Upper lobe of left lung (tissue), 6 donors: ENCODE measurements around the gene BAHD1. TPM values are rescaled to one million over a fixed set of nuclear protein-coding genes. Genes with fewer than 3 reads are reported as not detected.

Source experiments
- ATAC-seq, 2 donors: fragments of 200-7000 bp; cut with Tn5 transposase; one replicate each; pipeline ENCODE4 v1.9.1; 2022; ENCODE audit warnings: mild to moderate bottlenecking in 2 of 2, moderate library complexity in 2 of 2; ENCODE audit not compliant: low FRiP score in 2 of 2
- DNase-seq, 2 donors: peaks; one replicate each; pipeline ENCODE4 v3.0.0-alpha.2; 2019 to 2020
- H3K27ac ChIP-seq, 4 donors: fragments of 200-600 bp; sonication (generic); one replicate each; pipeline ENCODE4 v1.5.1; 2016 to 2019
- H3K27me3 ChIP-seq, 4 donors: fragments of 200-600 bp; sonication (generic); one replicate each; pipeline ENCODE4 v1.5.1; 2017 to 2019
- H3K36me3 ChIP-seq, 4 donors: fragments of 200-600 bp; sonication (generic); one replicate each; pipeline ENCODE4 v1.5.1; 2016 to 2019
- H3K4me1 ChIP-seq, 4 donors: fragments of 200-600 bp; sonication (generic); one replicate each; pipeline ENCODE4 v1.5.1; 2018 to 2019
- H3K4me3 ChIP-seq, 4 donors: fragments of 200-600 bp; sonication (generic); one replicate each; pipeline ENCODE4 v1.5.1; 2017 to 2019; ENCODE audit warnings: mild to moderate bottlenecking in 2 of 4, moderate library complexity in 1 of 4
- H3K9me3 ChIP-seq, 4 donors: fragments of 200-600 bp; sonication (generic); one replicate each; pipeline ENCODE4 v1.5.1; 2018 to 2019
- CTCF ChIP-seq, 6 experiments: fragments of 450-650 bp in 4 of 6; fragments of 200-600 bp in 2 of 6; sonication (generic) in 2 of 6; IDR thresholded peaks; one replicate each; pipeline ENCODE4 v1.5.1; 2016 to 2019; ENCODE audit warnings: antibody characterized with exemption in 6 of 6
- EP300 ChIP-seq, 4 donors: sonication (generic); formaldehyde crosslinking; IDR thresholded peaks; one replicate each; pipeline ENCODE4 v1.5.1; 2017; ENCODE audit warnings: antibody characterized with exemption in 4 of 4, control low read depth in 2 of 4
- POLR2A ChIP-seq, 4 donors: fragments of 450-650 bp; IDR thresholded peaks; one replicate each; pipeline ENCODE4 v1.5.1; 2016 to 2017; ENCODE audit warnings: antibody characterized with exemption in 4 of 4, mild to moderate bottlenecking in 2 of 4
- POLR2AphosphoS5 ChIP-seq, 2 donors: sonication (generic); formaldehyde crosslinking; IDR thresholded peaks; one replicate each; pipeline ENCODE4 v1.5.1; 2017; ENCODE audit warnings: antibody characterized with exemption in 2 of 2
- WGBS, 2 donors: methylation state at CpG; one replicate each; pipeline ENCODE4 v1.1.5; 2017 to 2018; 5-methylcytosine and 5-hydroxymethylcytosine counted together
- total RNA-seq, 6 donors: library from RNA; depleted of rRNA in 4 of 6; stranded (reverse); fragments of >200 nt in 4 of 6; gene quantifications; one replicate each; pipeline versions ENCODE4 v1.1.0 to v1.2.1, GENCODE V29; 2016 to 2021
- donor health status: DM: no; HTN: no; CAD: no; lungs with moderate emphysema.
- donor health status: DM: no; HTN: yes; CAD: no; lungs with severe emphysema.

The BAHD1 gene
- total RNA-seq, 6 donors from 2014 or later = 21.0 to 36.9 (median 28.5) TPM

GRCh38 chr15:40516322-40516721 lies 75.6 kb downstream of the BAHD1 start:
- DNase-seq (no peak), ATAC-seq (no peak)
- no peaks in the 10 kb centered on the region for H3K27me3 ChIP-seq
- WGBS, 2 donors = 93 to 95% methylated on average over 2 of the region's 2 CpGs
- H3K27ac ChIP-seq = no peak overlapping the region
- no peaks in the 10 kb centered on the region for H3K9me3 ChIP-seq
- H3K36me3 ChIP-seq = no peaks in the 10 kb centered on the region
- TF ChIP-seq EP300 (IDR thresholded peaks at IDR 0.05) (no peak), POLR2AphosphoS5 (IDR thresholded peaks at IDR 0.05) (no peak), CTCF (IDR thresholded peaks at IDR 0.05) (no peak), POLR2A (IDR thresholded peaks at IDR 0.05) (no peak)
- no peak overlapping the region for H3K4me3 ChIP-seq
- H3K4me1 ChIP-seq = peaks cover 0 to 8% (median 4%) of the 10 kb centered on the region in 4 donors

Other genes starting within 250 kb of the BAHD1 start
- 10 to 100 TPM in 3 of 6 donors, 1 to 10 TPM in 3; 4.5 to 23.4 (median 15.0) TPM for gene PAK6, start 201.9 kb upstream of the BAHD1 start, total RNA-seq
- 1 to 10 TPM in 1 of 6 donors, not detected in 5; 5.2 TPM for gene ANKRD63, start 157.9 kb upstream of the BAHD1 start, total RNA-seq
- gene PLCB2, start 133.0 kb upstream of the BAHD1 start, total RNA-seq = 100 to 1,000 TPM in 2 of 6 donors, 10 to 100 TPM in 4; 26.9 to 170 (median 85.7) TPM
- gene INAFM2, start 117.3 kb upstream of the BAHD1 start, total RNA-seq = 10 to 100 TPM; 15.7 to 36.2 (median 25.6) TPM
- 100 to 1,000 TPM in 1 of 6 donors, 10 to 100 TPM in 5; 15.5 to 140 (median 68.1) TPM for gene CCDC9B, start 100.0 kb upstream of the BAHD1 start, total RNA-seq
- under 1 TPM in 1 of 6 donors, not detected in 5; 0.67 TPM for gene PHGR1, start 89.9 kb upstream of the BAHD1 start, total RNA-seq
- 1 to 10 TPM in 2 of 6 donors, under 1 TPM in 4; under 0.01 to 3.5 (median 0.13) TPM for gene DISP2, start 82.7 kb upstream of the BAHD1 start, total RNA-seq
- gene KNSTRN, start 58.2 kb upstream of the BAHD1 start, total RNA-seq = 10 to 100 TPM; 10.6 to 27.6 (median 17.3) TPM
- gene IVD, start 35.2 kb upstream of the BAHD1 start, total RNA-seq = 100 to 1,000 TPM in 2 of 6 donors, 10 to 100 TPM in 4; 68.1 to 112 (median 94.5) TPM
- gene CHST14, start 30.0 kb downstream of the BAHD1 start, total RNA-seq = 10 to 100 TPM in 5 of 6 donors, 1 to 10 TPM in 1; 3.1 to 20.6 (median 14.6) TPM
- 10 to 100 TPM; 17.1 to 56.9 (median 24.1) TPM for gene CCDC32, start 124.1 kb downstream of the BAHD1 start, total RNA-seq
- 10 to 100 TPM in 2 of 6 donors, 1 to 10 TPM in 4; 3.1 to 11.6 (median 7.8) TPM for gene RPUSD2, start 128.3 kb downstream of the BAHD1 start, total RNA-seq
- gene KNL1, start 153.3 kb downstream of the BAHD1 start, total RNA-seq = 1 to 10 TPM in 3 of 6 donors, under 1 TPM in 3; under 0.01 to 2.4 (median 1.3) TPM